Measurements from ENCODE around the gene NEGR1.

DNA sequence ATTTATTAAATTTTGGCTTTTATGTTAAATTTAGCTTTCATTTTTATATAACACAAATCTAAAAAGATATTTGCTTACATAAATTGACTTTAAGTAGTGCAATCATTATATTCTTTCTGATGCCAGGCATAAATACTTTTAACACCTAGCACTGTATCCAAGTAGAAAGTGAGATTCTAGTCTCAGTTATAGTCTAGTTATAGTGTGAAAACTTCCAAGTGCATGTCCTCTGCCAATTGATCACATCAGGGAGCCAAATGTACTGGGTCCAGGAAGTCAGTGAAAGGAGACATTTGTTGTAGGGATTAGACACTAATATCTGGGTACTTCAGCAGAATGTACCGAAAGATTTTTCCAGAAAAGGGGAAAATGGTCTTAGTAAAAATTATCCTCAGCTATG, 910.8 kb downstream of the NEGR1 start:
- TF ChIP-seq POLR2A (IDR thresholded peaks at IDR 0.05): no peak
- TF ChIP-seq, protein P1, sequence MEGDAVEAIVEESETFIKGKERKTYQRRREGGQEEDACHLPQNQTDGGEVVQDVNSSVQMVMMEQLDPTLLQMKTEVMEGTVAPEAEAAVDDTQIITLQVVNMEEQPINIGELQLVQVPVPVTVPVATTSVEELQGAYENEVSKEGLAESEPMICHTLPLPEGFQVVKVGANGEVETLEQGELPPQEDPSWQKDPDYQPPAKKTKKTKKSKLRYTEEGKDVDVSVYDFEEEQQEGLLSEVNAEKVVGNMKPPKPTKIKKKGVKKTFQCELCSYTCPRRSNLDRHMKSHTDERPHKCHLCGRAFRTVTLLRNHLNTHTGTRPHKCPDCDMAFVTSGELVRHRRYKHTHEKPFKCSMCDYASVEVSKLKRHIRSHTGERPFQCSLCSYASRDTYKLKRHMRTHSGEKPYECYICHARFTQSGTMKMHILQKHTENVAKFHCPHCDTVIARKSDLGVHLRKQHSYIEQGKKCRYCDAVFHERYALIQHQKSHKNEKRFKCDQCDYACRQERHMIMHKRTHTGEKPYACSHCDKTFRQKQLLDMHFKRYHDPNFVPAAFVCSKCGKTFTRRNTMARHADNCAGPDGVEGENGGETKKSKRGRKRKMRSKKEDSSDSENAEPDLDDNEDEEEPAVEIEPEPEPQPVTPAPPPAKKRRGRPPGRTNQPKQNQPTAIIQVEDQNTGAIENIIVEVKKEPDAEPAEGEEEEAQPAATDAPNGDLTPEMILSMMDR (IDR thresholded peaks at IDR 0.05): no peak
- no peak for TF ChIP-seq POLR2AphosphoS5 (IDR thresholded peaks at IDR 0.05)

Measured in upper lobe of left lung (tissue), 4 donors.